Hippocampal formation (tissue), 2 donors: Measurements from ENCODE around the gene SLC14A1.

Experiments
- DNase-seq, 2 donors: peaks; one replicate each; lab custom pipeline; 2025; lab: John Stamatoyannopoulos, UW

SLC14A1 gene

GRCh38 chr18:45760462-45761036, 36.6 kb downstream of the SLC14A1 start:
- no peak for DNase-seq

GRCh38 chr18:45761512-45762114, 37.6 kb downstream of the SLC14A1 start:
- DNase-seq: no peak

GRCh38 chr18:45764000-45764686, 40.2 kb downstream of the SLC14A1 start:
- DNase-seq: no peak

GRCh38 chr18:45765796-45766195, 41.8 kb downstream of the SLC14A1 start:
- DNase-seq: no peak

GRCh38 chr18:45771587-45772480, 47.9 kb downstream of the SLC14A1 start:
- DNase-seq: no peak

GRCh38 chr18:45774065-45774521, 50.1 kb downstream of the SLC14A1 start:
- DNase-seq: no peak

GRCh38 chr18:45775241-45775676, 51.3 kb downstream of the SLC14A1 start:
- DNase-seq: peak; percentile 5 to 30

GRCh38 chr18:45775743-45776142, 51.8 kb downstream of the SLC14A1 start:
- no peak for DNase-seq

- DNase-seq: no peak
These were observed 53.4 kb downstream of the SLC14A1 start for GRCh38 chr18:45777393-45777792.

- no peak for DNase-seq
These were observed 56.6 kb downstream of the SLC14A1 start for GRCh38 chr18:45780568-45780967.

- no peak for DNase-seq
These were observed 58.7 kb downstream of the SLC14A1 start for GRCh38 chr18:45782662-45783061.

- DNase-seq: no peak
These were observed 59.4 kb downstream of the SLC14A1 start for GRCh38 chr18:45783097-45784075.

GRCh38 chr18:45785134-45785533, 61.2 kb downstream of the SLC14A1 start:
- DNase-seq: no peak

- no peak for DNase-seq
These were observed 63.0 kb downstream of the SLC14A1 start for GRCh38 chr18:45786941-45787340.

GRCh38 chr18:45787346-45787745, 63.4 kb downstream of the SLC14A1 start:
- no peak for DNase-seq

GRCh38 chr18:45788861-45789260, 64.9 kb downstream of the SLC14A1 start:
- DNase-seq: no peak

- DNase-seq: no peak
These were observed 68.7 kb downstream of the SLC14A1 start for GRCh38 chr18:45792506-45793263.

- no peak for DNase-seq
These were observed 69.4 kb downstream of the SLC14A1 start for GRCh38 chr18:45793264-45793965.

GRCh38 chr18:45801416-45802004, 77.5 kb downstream of the SLC14A1 start:
- no peak for DNase-seq
